Measurements from ENCODE around the gene HEG1.

DNA sequence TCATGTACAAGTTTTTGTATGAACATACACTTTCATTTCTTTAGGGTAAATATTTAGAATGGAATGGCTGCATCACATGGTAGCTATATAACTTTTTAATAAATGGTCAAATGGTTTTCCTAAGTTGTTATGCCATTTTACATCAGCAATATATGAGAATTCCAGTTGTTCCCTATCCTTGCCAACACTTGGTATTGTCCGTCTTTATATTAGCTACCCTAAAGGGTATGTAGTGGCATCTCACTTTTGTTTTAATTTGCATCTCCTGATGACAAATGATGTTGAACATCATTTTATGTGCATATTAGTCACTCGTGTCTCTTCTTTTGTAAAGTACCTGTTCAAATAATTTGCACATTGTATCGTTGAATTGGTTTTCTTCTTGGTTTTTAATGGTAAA is 118.7 kb downstream of the HEG1 start:
- TF ChIP-seq, protein P1, sequence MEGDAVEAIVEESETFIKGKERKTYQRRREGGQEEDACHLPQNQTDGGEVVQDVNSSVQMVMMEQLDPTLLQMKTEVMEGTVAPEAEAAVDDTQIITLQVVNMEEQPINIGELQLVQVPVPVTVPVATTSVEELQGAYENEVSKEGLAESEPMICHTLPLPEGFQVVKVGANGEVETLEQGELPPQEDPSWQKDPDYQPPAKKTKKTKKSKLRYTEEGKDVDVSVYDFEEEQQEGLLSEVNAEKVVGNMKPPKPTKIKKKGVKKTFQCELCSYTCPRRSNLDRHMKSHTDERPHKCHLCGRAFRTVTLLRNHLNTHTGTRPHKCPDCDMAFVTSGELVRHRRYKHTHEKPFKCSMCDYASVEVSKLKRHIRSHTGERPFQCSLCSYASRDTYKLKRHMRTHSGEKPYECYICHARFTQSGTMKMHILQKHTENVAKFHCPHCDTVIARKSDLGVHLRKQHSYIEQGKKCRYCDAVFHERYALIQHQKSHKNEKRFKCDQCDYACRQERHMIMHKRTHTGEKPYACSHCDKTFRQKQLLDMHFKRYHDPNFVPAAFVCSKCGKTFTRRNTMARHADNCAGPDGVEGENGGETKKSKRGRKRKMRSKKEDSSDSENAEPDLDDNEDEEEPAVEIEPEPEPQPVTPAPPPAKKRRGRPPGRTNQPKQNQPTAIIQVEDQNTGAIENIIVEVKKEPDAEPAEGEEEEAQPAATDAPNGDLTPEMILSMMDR (conservative IDR thresholded peaks at IDR 0.05 in 1 of 2, IDR thresholded peaks at IDR 0.05 in 1 of 2; ENCODE audit: extremely low read depth in 1 of 2, insufficient read depth in 1 of 2, low read depth in 1 of 2, low read length in 2 of 2) = no peak
- TF ChIP-seq EZH2 (IDR thresholded peaks at IDR 0.05; ENCODE audit: borderline replicate concordance, low read length) = no peak

Measured in mammary epithelial cell (primary cell).